Skeletal muscle satellite cell (primary cell): ENCODE results near the gene KIF26B.

Source experiments
- H3K27me3 ChIP-seq: 2 replicates; pipeline ENCODE4 v1.7.0; 2013; ENCODE audit warnings: low read length; ENCODE audit not compliant: control insufficient read depth, insufficient read depth
- H3K36me3 ChIP-seq: 2 replicates; pipeline ENCODE4 v1.7.0; 2013; ENCODE audit warnings: mild to moderate bottlenecking, control low read depth, low read length; ENCODE audit not compliant: insufficient read depth
- H3K4me1 ChIP-seq: 2 replicates; pipeline ENCODE4 v1.7.0; 2013; ENCODE audit warnings: low read length; ENCODE audit not compliant: control insufficient read depth, insufficient read depth
- H3K4me2 ChIP-seq: 2 replicates; pipeline ENCODE4 v1.7.0; 2013; ENCODE audit warnings: mild to moderate bottlenecking, low read length
- H3K4me3 ChIP-seq: 2 replicates; pipeline ENCODE4 v1.7.0; 2013; ENCODE audit warnings: low read length
- H3K9ac ChIP-seq: 2 replicates; pipeline ENCODE4 v1.7.0; 2013; ENCODE audit warnings: mild to moderate bottlenecking, low read depth, low read length, moderate library complexity
- H3K9me3 ChIP-seq: replicated peaks from 2 replicates; pipeline ENCODE4 v1.7.0; 2013; ENCODE audit warnings: mild to moderate bottlenecking, control low read depth, low read length

KIF26B gene

GRCh38 chr1:245683676-245684075 is 528.9 kb downstream of the KIF26B start:
- no peak overlapping the region for H3K9ac ChIP-seq
- no peaks in the 10 kb centered on the region for H3K4me1 ChIP-seq
- no peaks in the 10 kb centered on the region for H3K27me3 ChIP-seq
- no peak overlapping the region for H3K4me2 ChIP-seq
- no peaks in the 10 kb centered on the region for H3K9me3 ChIP-seq
- no peak overlapping the region for H3K4me3 ChIP-seq
- H3K36me3 ChIP-seq: no peaks in the 10 kb centered on the region

DNA sequence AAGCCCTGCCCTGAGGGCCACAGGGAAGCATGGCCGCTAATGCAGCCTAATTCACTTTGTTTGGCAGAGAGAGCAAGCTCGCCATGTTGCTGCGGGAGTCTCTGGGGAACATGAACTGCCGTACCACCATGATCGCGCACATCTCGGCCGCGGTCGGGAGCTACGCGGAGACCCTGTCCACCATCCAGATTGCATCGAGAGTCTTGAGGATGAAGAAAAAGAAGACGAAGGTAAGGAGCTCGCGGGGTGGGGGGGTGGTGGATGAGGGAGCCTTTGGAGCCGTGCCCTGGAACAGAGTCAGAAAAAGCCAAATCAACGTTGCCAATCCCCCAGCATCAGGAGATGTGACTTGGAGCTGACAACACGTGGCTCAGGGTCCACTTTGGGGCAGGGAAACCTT is 529.4 kb downstream of the KIF26B start:
- H3K4me3 ChIP-seq: no peak overlapping the region
- no peaks in the 10 kb centered on the region for H3K27me3 ChIP-seq
- H3K36me3 ChIP-seq: no peaks in the 10 kb centered on the region
- H3K9ac ChIP-seq: no peak overlapping the region
- H3K4me2 ChIP-seq: no peak overlapping the region
- H3K4me1 ChIP-seq: no peaks in the 10 kb centered on the region
- no peaks in the 10 kb centered on the region for H3K9me3 ChIP-seq

DNA sequence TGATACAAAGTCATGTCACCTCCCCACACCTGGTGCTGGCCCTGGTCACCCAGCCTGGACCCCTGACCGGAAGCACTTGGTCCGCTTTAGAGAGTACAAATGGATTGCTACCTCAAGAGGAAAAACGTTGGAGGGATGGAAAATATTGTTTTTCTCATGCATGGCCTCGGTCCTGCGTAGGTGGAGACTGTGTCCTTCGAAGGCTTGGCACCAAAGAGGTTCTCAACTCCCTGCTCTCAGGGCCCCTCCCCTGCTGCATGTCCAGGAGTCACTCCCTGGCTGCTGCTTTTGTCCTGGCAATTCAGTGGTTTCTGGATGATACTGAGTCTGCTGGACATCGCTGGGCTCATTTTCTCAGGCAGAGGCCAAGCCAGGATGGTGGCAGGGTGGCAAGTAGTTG is 529.8 kb downstream of the KIF26B start:
- H3K36me3 ChIP-seq: no peaks in the 10 kb centered on the region
- no peaks in the 10 kb centered on the region for H3K4me1 ChIP-seq
- H3K27me3 ChIP-seq: no peaks in the 10 kb centered on the region
- H3K9ac ChIP-seq: no peak overlapping the region
- H3K9me3 ChIP-seq: no peaks in the 10 kb centered on the region
- H3K4me3 ChIP-seq: no peak overlapping the region
- H3K4me2 ChIP-seq: no peak overlapping the region

DNA sequence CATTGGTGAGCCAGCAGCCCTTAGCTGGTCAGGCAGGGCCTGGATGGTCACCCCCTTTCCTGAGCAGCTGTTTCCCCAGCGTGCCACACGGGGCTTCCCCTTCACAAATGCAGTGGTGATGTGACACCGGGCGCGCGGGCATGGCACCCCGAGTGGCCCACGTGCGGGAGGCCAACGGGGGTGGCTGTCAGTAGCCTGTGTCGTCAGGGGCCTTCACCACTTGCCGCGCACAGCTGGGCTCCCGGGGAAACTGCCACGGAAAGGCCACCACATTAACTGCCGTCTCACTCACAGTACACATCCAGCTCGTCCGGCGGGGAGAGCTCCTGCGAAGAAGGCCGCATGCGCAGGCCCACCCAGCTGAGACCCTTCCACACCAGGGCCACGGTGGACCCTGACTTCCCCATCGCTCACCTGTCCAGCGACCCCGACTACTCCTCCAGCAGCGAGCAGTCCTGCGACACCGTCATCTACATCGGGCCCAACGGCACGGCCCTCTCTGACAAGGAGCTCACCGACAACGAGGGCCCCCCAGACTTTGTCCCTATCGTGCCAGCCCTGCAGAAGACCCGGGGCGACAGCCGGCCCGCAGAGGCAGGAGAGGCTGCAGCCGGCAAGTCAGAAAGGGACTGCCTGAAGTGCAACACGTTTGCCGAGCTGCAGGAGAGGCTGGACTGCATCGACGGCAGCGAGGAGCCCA is 530.5 kb downstream of the KIF26B start:
- no peak overlapping the region for H3K4me3 ChIP-seq
- H3K9me3 ChIP-seq: no peaks in the 10 kb centered on the region

GRCh38 chr1:245686006-245686405 is 531.2 kb downstream of the KIF26B start:
- Histone ChIP-seq H3K4me1 (no peaks in the 10 kb centered on the region), H3K9me3 (no peaks in the 10 kb centered on the region), H3K36me3 (no peaks in the 10 kb centered on the region), H3K4me2 (no peak overlapping the region), H3K9ac (no peak overlapping the region), H3K4me3 (no peak overlapping the region), H3K27me3 (no peaks in the 10 kb centered on the region)

More for the DNA sequence above, 530.5 kb downstream of the KIF26B start:
- Histone ChIP-seq H3K36me3 (no peaks in the 10 kb centered on the region), H3K9ac (no peak overlapping the region), H3K4me2 (no peak overlapping the region), H3K4me1 (no peaks in the 10 kb centered on the region), H3K27me3 (no peaks in the 10 kb centered on the region)

DNA sequence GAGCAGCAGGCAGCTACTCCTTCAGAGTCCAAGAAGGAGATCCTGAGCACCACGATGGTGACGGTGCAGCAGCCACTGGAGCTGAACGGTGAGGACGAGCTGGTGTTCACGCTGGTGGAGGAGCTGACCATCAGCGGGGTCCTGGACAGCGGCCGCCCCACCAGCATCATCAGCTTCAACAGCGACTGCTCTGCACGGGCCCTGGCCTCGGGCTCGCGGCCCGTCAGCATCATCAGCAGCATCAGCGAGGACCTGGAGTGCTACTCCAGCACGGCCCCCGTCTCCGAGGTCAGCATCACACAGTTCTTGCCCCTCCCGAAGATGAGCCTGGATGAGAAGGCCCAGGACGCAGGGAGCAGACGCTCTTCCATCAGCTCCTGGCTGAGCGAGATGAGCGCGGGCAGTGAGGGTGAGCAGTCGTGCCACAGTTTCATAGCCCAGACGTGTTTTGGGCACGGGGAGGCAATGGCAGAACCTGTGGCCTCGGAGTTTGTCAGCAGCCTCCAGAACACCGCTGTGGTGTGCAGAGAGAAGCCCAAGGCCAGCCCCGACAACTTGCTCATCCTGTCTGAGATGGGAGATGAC is 531.8 kb downstream of the KIF26B start:
- H3K9ac ChIP-seq: no peak overlapping the region
- no peaks in the 10 kb centered on the region for H3K27me3 ChIP-seq
- no peaks in the 10 kb centered on the region for H3K4me1 ChIP-seq
- no peaks in the 10 kb centered on the region for H3K36me3 ChIP-seq
- no peak overlapping the region for H3K4me2 ChIP-seq
- H3K9me3 ChIP-seq: no peaks in the 10 kb centered on the region
- no peak overlapping the region for H3K4me3 ChIP-seq

- peak overlapping the region; percentile 51 for H3K4me3 ChIP-seq
- no peak overlapping the region for H3K9ac ChIP-seq
- H3K4me2 ChIP-seq: peak overlapping the region; percentile 70
- H3K9me3 ChIP-seq: no peaks in the 10 kb centered on the region
- no peaks in the 10 kb centered on the region for H3K27me3 ChIP-seq
- H3K4me1 ChIP-seq: no peaks in the 10 kb centered on the region
- H3K36me3 ChIP-seq: no peaks in the 10 kb centered on the region
These were observed 532.4 kb downstream of the KIF26B start for GRCh38 chr1:245687152-245687635.

- Histone ChIP-seq H3K4me2 (peak overlapping the region; percentile 70), H3K4me1 (no peaks in the 10 kb centered on the region), H3K4me3 (peak overlapping the region; percentile 51)
These were observed 533.1 kb downstream of the KIF26B start for GRCh38 chr1:245687636-245688535.

GRCh38 chr1:245688536-245689453 is 534.0 kb downstream of the KIF26B start:
- H3K36me3 ChIP-seq: no peaks in the 10 kb centered on the region
- H3K4me3 ChIP-seq: peak overlapping the region; percentile 51
- no peaks in the 10 kb centered on the region for H3K4me1 ChIP-seq
- H3K27me3 ChIP-seq: no peaks in the 10 kb centered on the region
- H3K9ac ChIP-seq: no peak overlapping the region
- no peaks in the 10 kb centered on the region for H3K9me3 ChIP-seq
- H3K4me2 ChIP-seq: no peak overlapping the region

More at GRCh38 chr1:245687636-245688535, 533.1 kb downstream of the KIF26B start:
- Histone ChIP-seq H3K9ac (no peak overlapping the region), H3K9me3 (no peaks in the 10 kb centered on the region), H3K36me3 (no peaks in the 10 kb centered on the region), H3K27me3 (no peaks in the 10 kb centered on the region)

- Histone ChIP-seq H3K4me3 (no peak overlapping the region), H3K4me1 (no peaks in the 10 kb centered on the region), H3K36me3 (no peaks in the 10 kb centered on the region), H3K27me3 (no peaks in the 10 kb centered on the region), H3K9me3 (no peaks in the 10 kb centered on the region), H3K4me2 (no peak overlapping the region), H3K9ac (no peak overlapping the region)
These were observed 535.4 kb downstream of the KIF26B start for GRCh38 chr1:245690156-245690690.
